GM18858 (cell line): Measurements from ENCODE around the gene FRMD8.
"Not testable (repeated sequence)": the region's sequence is repeated elsewhere in the genome, so short reads cannot be mapped to it uniquely, and the experiment has no call there.

Experiments used
- ATAC-seq: cut with Tn5 transposase; IDR thresholded peaks from one replicate; pipeline ENCODE4 v1.9.1; 2021; ENCODE audit not compliant: unreplicated experiment

FRMD8 gene

DNA sequence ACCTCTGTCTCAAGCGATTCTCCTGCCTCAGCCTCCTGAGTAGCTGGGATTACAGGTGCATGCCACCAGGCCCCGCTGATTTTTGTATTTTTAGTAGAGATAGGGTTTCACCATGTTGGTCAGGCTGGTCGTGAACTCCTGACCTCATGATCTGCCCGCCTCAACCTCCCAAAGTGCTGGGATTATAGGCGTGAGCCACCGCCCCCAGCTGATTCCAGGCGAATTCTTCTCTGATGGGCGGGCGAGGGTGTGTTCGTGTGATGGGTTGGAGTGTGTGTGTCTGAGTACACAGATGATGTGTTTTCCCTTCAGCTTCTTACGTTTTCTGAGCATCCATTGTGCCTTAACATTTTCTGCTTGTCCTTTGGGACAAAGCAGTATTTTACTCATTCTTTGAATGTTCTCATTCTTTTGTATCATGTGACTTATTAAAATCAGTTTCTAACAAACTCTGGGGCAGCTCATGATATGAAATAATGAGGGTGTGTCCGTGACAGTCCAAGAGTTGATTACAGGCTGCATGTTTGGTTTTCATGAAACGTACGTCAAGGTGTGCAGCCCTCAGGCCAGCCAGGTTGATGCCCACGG is 26.7 kb downstream of the FRMD8 start:
- ATAC-seq: not testable (repeated sequence)

DNA sequence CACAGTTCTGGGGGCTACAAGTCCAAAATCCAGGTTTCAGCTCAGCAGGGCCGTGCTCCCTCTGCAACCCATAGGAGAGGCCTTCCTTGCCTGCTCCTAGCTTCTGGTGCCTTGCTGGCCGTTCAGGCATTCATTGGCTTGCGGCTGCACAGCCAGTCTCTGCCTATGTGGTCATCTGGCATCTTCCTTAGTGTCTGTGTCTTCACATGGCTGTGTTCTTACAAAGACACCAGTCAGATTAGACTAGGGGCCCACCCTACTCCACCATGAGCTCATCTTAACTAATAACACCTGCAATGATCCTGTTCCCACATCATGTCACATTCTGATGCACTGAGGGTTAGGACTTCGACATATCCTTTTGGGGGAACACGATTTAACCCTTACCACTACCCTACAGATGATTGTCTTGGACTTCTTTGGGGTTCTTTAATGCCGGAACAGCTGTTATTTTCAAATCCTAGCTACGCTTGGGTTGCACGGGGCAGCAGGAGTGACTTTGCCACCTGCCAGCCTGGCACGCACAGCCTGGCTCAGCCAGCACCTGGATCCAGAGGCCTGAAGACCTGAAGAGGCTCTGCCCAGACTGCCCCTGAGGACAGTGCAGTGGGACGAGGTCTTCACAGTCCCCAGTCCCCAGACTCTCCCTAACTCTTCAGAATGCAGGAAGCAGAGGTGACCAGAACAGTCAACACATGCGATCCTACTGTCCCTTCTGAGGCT is 28.5 kb downstream of the FRMD8 start:
- ATAC-seq: no peak

- ATAC-seq: no peak
Measured at GRCh38 chr11:65415499-65416340, 29.3 kb downstream of the FRMD8 start.

DNA sequence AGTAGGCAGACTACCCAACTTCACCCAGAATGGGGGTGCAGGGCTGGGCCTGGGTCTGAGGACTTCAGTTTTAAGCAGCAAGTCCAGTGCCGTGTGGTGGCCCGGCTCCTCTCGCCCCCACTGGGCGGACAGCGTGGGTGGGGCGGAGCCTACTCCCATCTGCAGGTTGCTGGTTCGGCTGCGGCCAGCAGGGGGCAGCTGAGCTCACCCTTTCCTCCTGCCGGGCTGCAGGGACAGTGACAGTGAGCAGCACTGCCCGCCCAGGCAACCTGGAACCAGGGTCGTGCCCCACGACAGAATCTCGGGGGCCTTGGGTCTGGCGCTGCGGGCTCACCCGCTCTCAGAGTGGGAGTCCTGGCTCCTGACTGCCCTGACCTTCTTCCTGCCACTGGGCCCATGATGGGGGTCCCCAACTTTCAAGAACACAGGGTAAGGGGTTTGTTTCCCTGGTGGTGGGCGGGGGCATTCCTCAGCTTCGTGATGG is 29.9 kb downstream of the FRMD8 start:
- ATAC-seq: peak; percentile 36

GRCh38 chr11:65416841-65417701 is 30.6 kb downstream of the FRMD8 start:
- ATAC-seq: no peak

- ATAC-seq: no peak
Measured at GRCh38 chr11:65417702-65418430, 31.4 kb downstream of the FRMD8 start.

DNA sequence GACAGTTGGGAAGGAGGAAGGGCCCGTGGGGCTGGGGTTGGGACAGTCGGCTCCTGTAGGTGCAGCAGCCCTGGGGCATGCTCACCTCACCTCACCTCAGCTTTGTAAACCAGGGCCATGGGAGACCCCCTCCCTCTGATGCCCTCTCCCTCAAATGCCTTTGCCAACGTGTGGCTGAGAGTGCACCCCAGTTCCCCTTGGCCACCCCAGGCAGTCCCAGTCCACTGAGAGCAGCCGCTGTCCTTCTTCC is 31.9 kb downstream of the FRMD8 start:
- ATAC-seq: no peak

- ATAC-seq: peak; percentile 22
Measured at GRCh38 chr11:65418681-65419459, 32.4 kb downstream of the FRMD8 start.

DNA sequence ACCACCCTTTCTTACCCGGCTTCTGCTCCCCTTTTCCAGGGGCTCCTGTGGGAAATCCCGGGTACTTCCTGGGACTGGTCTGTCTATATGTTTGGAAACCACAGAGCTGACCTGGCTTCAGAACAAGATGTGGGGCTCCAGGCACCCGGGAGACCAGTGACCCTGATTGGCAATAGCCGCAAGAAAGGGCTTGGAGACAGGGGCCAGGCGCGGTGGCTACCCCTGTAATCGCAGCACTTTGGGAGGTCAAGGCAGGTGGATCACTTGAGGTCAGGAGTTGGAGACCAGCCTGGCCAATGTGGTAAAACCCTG is 33.0 kb downstream of the FRMD8 start:
- ATAC-seq: no peak

- no peak for ATAC-seq
Measured at GRCh38 chr11:65419772-65420481, 33.5 kb downstream of the FRMD8 start.

GRCh38 chr11:65420506-65420905 is 34.1 kb downstream of the FRMD8 start:
- no peak for ATAC-seq

GRCh38 chr11:65420979-65421793 is 34.7 kb downstream of the FRMD8 start:
- ATAC-seq: no peak

- ATAC-seq: no peak
Measured at GRCh38 chr11:65421794-65422632, 35.6 kb downstream of the FRMD8 start.

DNA sequence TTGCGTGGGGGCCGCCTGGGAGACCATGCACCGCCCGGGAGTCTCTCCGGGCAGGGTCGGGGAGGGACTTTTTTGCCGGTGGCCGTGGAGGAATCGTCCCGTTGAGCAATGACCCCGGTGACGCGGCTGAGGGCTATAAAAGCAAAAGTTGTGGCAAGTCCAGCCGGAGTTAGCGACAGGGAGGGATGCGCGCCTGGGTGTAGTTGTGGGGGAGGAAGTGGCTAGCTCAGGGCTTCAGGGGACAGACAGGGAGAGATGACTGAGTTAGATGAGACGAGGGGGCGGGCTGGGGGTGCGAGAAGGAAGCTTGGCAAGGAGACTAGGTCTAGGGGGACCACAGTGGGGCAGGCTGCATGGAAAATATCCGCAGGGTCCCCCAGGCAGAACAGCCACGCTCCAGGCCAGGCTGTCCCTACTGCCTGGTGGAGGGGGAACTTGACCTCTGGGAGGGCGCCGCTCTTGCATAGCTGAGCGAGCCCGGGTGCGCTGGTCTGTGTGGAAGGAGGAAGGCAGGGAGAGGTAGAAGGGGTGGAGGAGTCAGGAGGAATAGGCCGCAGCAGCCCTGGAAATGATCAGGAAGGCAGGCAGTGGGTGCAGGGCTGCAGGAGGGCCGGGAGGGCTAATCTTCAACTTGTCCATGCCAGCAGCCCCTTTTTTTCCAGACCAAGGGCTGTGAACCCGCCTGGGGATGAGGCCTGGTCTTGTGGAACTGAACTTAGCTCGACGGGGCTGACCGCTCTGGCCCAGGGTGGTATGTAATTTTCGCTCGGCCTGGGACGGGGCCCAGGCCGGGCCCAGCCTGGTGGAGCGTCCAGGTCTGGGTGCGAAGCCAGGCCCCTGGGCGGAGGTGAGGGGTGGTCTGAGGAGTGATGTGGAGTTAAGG is 36.4 kb downstream of the FRMD8 start, which contains the start of gene NEAT1:
TSS of gene NEAT1 (plus strand) at position 166 of the 883 bp plus-strand sequence.
- no peak for ATAC-seq

- ATAC-seq: no peak
Measured at GRCh38 chr11:65423516-65424204, 37.2 kb downstream of the FRMD8 start.
